ENCODE data around the gene DLX5.

The DLX5 gene

DNA sequence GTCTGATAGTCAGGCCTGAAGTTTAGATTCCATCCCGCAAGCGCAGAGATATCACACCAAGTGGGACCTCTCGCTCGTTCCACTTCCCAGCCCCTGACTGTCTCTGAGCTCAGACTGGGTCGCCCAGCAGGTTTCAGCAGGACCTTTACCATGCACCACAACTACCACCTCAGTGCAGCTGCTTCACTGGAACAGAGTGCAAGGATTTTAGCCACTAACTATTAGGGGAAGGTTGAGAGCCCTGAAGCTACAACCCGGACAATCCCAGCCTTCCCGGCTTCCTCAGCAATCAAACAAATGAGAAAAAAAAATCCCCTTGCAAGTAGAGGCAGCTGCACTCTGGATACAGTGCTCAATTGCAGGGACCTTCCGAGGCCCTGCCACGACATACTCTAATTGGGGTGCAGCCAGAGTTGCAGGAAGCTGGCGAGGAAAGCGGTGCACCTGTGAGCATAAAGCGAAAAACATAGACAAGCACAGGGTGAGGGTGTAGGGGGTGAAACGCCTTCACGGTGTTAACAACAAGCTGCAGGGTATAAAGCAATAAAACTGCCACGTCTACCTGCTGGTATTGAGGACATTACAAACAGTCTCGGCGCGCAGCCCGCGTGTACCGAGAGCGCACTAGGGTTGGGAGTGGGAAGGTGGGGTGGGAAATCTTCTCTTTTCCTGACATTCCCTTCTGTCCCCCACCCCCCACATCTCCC is 21.9 kb downstream of the DLX5 start:
- no peak overlapping the region for H3K4me3 ChIP-seq (ENCODE audit: low read length)
- no peak for DNase-seq (ENCODE audit: low read depth)
- TF ChIP-seq, protein P1, sequence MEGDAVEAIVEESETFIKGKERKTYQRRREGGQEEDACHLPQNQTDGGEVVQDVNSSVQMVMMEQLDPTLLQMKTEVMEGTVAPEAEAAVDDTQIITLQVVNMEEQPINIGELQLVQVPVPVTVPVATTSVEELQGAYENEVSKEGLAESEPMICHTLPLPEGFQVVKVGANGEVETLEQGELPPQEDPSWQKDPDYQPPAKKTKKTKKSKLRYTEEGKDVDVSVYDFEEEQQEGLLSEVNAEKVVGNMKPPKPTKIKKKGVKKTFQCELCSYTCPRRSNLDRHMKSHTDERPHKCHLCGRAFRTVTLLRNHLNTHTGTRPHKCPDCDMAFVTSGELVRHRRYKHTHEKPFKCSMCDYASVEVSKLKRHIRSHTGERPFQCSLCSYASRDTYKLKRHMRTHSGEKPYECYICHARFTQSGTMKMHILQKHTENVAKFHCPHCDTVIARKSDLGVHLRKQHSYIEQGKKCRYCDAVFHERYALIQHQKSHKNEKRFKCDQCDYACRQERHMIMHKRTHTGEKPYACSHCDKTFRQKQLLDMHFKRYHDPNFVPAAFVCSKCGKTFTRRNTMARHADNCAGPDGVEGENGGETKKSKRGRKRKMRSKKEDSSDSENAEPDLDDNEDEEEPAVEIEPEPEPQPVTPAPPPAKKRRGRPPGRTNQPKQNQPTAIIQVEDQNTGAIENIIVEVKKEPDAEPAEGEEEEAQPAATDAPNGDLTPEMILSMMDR (IDR thresholded peaks at IDR 0.05; ENCODE audit: insufficient read depth, low read depth, low read length, missing control alignments), result no peak

DNA sequence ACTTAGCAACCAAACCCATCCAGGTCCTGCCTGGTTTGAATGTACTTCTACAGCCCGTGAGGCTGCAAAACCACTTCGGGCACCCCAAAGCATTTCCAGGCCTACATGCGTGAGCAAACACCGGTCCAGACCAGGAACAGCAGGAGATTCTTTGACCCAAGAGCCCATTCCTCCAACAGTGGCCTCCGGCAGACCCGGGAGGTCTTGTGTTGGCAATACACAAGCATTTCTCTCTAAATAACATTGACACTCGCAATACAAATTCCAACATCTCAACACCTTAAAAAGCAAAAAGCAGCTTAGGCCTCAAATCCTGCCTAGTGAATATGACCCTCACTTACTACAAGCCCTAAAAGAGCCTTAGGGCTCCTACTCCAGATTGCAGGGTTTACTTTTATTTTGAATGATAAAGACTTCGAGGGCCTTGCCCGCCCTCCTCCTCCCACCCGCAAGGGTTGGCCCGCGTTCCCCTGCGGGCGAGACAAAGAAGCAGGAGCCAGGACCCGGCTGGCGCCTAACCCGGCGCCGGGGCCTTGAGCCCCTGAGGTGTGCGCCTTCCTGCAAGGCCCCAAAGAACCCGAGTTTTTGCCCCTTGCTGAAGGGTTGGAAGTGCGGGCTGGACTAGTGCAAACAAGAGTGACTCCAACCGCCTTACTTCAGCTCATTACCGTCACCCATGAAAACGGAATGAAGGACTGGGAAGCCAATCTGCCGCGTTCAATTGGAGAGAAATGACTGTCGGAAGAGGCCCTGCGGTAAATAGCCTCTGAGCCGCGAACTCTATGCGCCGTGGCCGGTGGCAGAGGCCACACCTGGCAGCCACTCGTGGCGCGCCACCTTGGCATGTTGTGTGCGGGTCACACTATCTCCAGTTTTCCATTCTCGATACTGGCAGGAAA is 22.7 kb downstream of the DLX5 start:
- H3K4me3 ChIP-seq (ENCODE audit: low read length), result no peak overlapping the region
- TF ChIP-seq, protein P1 (IDR thresholded peaks at IDR 0.05; ENCODE audit: insufficient read depth, low read depth, low read length, missing control alignments), result no peak
- DNase-seq (ENCODE audit: low read depth), result no peak

DNA sequence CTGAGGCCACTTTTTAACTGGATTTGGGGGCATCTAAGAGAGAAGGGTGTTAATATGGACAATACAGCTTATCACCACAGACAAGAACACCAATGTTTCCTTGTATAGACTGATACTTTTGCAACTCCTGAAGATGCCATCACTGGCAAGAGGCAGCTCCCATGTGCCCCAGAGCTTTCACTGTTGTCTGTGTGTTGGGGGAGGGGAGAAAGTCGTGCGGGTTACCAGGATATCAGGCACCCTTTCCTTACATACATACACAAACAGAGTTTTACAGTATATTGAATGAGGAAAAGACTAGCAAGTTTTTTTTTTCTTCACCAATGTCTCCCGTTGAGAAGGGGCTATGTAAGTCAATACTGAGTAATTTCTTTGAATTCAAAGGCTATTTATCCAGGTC is 23.4 kb downstream of the DLX5 start:
- TF ChIP-seq, protein P1 (IDR thresholded peaks at IDR 0.05; ENCODE audit: insufficient read depth, low read depth, low read length, missing control alignments), result no peak
- no peak overlapping the region for H3K4me3 ChIP-seq (ENCODE audit: low read length)

DNA sequence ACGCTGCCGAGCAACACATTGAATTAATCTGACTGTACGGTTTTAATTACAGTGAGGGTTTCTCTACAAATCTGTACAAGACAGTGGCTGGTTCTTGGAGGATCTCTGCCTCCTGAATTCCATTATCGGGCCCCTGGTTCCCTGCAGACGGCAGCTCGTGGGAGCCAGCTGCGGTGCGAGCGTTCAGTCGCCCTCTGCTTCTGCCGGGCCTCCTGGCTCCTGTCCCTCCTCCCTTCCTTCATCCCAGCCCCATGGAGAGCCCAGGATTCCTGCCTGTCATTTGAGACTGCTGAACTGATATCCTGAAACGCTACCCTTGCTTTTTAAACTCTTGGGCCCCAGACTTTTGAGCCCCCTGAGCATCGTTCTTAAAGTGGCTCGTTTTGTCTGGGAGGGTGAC is 25.9 kb downstream of the DLX5 start:
- DNase-seq (ENCODE audit: low read depth), result no peak
- no peak overlapping the region for H3K4me3 ChIP-seq (ENCODE audit: low read length)
- TF ChIP-seq, protein P1 (IDR thresholded peaks at IDR 0.05; ENCODE audit: insufficient read depth, low read depth, low read length, missing control alignments), result no peak

More for the DNA sequence above, 23.4 kb downstream of the DLX5 start:
- DNase-seq (ENCODE audit: low read depth), result no peak

DNA sequence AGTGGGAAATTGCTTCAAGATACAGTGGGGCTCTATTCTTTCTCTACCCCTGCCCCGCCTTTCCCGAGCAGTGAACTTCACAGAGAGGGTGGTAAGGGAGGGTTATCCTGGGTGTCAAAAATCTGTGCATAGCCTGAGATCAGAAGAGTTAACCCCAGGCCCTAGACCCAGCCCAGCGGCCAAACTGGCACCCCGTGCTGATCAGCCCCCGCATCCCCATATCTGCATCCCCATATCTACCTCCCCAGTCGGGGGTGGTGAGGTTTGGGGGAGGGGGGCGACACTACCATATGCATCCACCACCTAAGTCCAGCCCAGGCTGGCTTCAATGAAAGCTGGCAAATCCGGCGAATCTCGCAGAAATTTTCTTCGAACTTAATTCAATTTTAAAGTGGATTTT is 26.3 kb downstream of the DLX5 start:
- TF ChIP-seq, protein P1 (IDR thresholded peaks at IDR 0.05; ENCODE audit: insufficient read depth, low read depth, low read length, missing control alignments), result no peak
- H3K4me3 ChIP-seq (ENCODE audit: low read length), result no peak overlapping the region
- DNase-seq (ENCODE audit: low read depth), result no peak

DNA sequence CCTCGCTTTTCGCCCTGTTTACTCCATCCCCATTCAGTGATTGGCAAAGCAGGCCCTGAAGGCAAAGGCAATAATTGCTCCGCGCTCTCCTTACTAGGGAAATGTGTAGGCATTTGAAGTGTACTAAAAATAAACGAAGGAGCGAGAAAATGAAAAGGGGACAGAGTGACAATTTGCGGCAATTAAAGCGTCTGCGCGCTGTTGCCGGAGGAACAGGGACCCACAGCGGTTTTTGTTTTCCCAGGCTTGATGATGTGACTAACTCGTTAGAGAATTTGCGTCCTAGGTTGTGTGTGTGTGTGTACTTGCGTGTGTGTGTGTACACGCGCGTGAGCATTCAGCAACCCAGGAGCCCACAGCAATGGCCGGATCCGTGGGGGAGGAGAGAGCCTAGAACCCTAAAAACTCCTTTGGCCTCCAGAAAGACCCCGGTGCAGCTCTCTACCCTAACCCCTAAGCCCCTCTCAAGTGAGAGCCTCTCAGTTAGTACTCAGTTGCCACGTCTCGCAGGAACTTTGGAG is 27.1 kb downstream of the DLX5 start:
- H3K4me3 ChIP-seq (ENCODE audit: low read length), result no peak overlapping the region
- no peak for DNase-seq (ENCODE audit: low read depth)
- TF ChIP-seq, protein P1 (IDR thresholded peaks at IDR 0.05; ENCODE audit: insufficient read depth, low read depth, low read length, missing control alignments), result no peak

Measured in epithelial cell of esophagus (primary cell).